IMR-90 (cell line): ENCODE measurements around the gene NEUROG1.

ENCODE experiments used
- MAZ ChIP-seq: IDR thresholded peaks from 2 replicates; pipeline ENCODE4 v1.6.1; 2012; ENCODE audit warnings: low read depth, mild to moderate bottlenecking, low read length, improper control_type of control experiment, moderate library complexity, borderline replicate concordance
- POLR2A ChIP-seq: IDR thresholded peaks from 2 replicates; pipeline ENCODE4 v1.6.1; 2012; ENCODE audit warnings: mild to moderate bottlenecking, low read depth, low read length
- RAD21 ChIP-seq: IDR thresholded peaks from 2 replicates; pipeline ENCODE4 v1.6.1; 2012; ENCODE audit warnings: low read length, improper control_type of control experiment
- RCOR1 ChIP-seq: IDR thresholded peaks from 2 replicates; pipeline ENCODE4 v1.6.1; 2012; ENCODE audit warnings: mild to moderate bottlenecking, low read length, improper control_type of control experiment; ENCODE audit not compliant: insufficient replicate concordance
- TF ChIP-seq, protein P1 (sequence below): conservative IDR thresholded peaks from 2 replicates; pipeline ENCODE4 v1.5.1; 2012; ENCODE audit warnings: mild to moderate bottlenecking, low read depth, low read length, improper control_type of control experiment

DNA sequence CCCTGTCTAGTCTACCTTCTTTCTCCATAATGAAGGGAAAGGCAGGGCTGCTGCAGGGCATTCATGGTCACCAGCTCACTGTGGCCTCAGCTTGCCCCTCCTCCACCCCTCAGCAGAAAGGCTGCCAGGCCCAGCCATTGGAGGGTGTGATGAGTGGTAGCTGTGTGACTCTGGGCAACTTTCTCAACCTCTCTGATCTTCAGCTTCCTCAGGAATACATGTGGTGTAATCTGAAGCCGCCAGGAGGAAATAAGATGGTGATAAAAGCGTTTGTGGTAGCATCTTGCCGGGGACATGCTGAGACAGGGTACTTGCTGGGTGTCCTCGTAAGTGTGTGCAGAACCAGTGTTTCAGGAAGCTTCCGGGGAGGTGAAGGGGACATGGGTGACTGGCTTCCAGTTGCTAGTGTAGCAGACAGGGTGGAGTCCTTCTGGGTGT, 33.2 kb upstream of the NEUROG1 start:
- no peak for TF ChIP-seq MAZ
- no peak for TF ChIP-seq POLR2A
- TF ChIP-seq, protein P1, sequence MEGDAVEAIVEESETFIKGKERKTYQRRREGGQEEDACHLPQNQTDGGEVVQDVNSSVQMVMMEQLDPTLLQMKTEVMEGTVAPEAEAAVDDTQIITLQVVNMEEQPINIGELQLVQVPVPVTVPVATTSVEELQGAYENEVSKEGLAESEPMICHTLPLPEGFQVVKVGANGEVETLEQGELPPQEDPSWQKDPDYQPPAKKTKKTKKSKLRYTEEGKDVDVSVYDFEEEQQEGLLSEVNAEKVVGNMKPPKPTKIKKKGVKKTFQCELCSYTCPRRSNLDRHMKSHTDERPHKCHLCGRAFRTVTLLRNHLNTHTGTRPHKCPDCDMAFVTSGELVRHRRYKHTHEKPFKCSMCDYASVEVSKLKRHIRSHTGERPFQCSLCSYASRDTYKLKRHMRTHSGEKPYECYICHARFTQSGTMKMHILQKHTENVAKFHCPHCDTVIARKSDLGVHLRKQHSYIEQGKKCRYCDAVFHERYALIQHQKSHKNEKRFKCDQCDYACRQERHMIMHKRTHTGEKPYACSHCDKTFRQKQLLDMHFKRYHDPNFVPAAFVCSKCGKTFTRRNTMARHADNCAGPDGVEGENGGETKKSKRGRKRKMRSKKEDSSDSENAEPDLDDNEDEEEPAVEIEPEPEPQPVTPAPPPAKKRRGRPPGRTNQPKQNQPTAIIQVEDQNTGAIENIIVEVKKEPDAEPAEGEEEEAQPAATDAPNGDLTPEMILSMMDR = no peak
- TF ChIP-seq RAD21 = no peak
- no peak for TF ChIP-seq RCOR1
